KG1 (cell line): ENCODE data around the gene MKI67.

Experiments
- DNase-seq: peaks from one replicate; lab custom pipeline; 2025; lab: John Stamatoyannopoulos, UW

MKI67 gene

GRCh38 chr10:128081720-128082119 lies 44.5 kb downstream of the MKI67 start:
- no peak for DNase-seq

- DNase-seq, result no peak
These were observed 45.0 kb downstream of the MKI67 start for GRCh38 chr10:128081222-128081621.

- no peak for DNase-seq
These were observed 45.6 kb downstream of the MKI67 start for GRCh38 chr10:128080641-128081040.

- DNase-seq, result no peak
These were observed 46.0 kb downstream of the MKI67 start for GRCh38 chr10:128080231-128080630.

- DNase-seq, result no peak
These were observed 47.9 kb downstream of the MKI67 start for GRCh38 chr10:128078136-128078969.

GRCh38 chr10:128077155-128077875 lies 48.9 kb downstream of the MKI67 start:
- no peak for DNase-seq

GRCh38 chr10:128074589-128074988 lies 51.6 kb downstream of the MKI67 start:
- DNase-seq, result no peak

GRCh38 chr10:128073890-128074289 lies 52.3 kb downstream of the MKI67 start:
- DNase-seq, result no peak

GRCh38 chr10:128072941-128073645 lies 53.1 kb downstream of the MKI67 start:
- no peak for DNase-seq

GRCh38 chr10:128072046-128072445 lies 54.2 kb downstream of the MKI67 start:
- no peak for DNase-seq

GRCh38 chr10:128071417-128071782 lies 54.8 kb downstream of the MKI67 start:
- DNase-seq, result no peak

GRCh38 chr10:128070721-128071416 lies 55.4 kb downstream of the MKI67 start:
- no peak for DNase-seq

- DNase-seq, result no peak
These were observed 56.1 kb downstream of the MKI67 start for GRCh38 chr10:128070161-128070560.

GRCh38 chr10:128069351-128070051 lies 56.7 kb downstream of the MKI67 start:
- DNase-seq, result peak; percentile 35

- no peak for DNase-seq
These were observed 57.6 kb downstream of the MKI67 start for GRCh38 chr10:128068398-128069285.

- DNase-seq, result no peak
These were observed 58.4 kb downstream of the MKI67 start for GRCh38 chr10:128067691-128068397.

GRCh38 chr10:128066870-128067382 lies 59.3 kb downstream of the MKI67 start:
- DNase-seq, result no peak

GRCh38 chr10:128065881-128066534 lies 60.2 kb downstream of the MKI67 start:
- no peak for DNase-seq

- DNase-seq, result no peak
These were observed 61.1 kb downstream of the MKI67 start for GRCh38 chr10:128064970-128065580.
